Left ventricle myocardium inferior (tissue), 1 donor: ENCODE measurements around the gene ADSS1. TPM values are rescaled to one million over a fixed set of nuclear protein-coding genes. Genes with fewer than 3 reads are reported as not detected.
A peak's percentile ranks its signal among the peaks of the same experiment; 100 is the strongest.

Experiments
- DNase-seq: peaks from one replicate; pipeline ENCODE4 v3.0.0-alpha.2; 2020
- H3K27ac ChIP-seq: fragments of 200-600 bp; replicated peaks from 2 replicates; pipeline ENCODE4 v1.8.0; 2021
- H3K27me3 ChIP-seq: fragments of 200-600 bp; 2 replicates; pipeline ENCODE4 v1.8.0; 2021; ENCODE audit warnings: low read depth
- H3K36me3 ChIP-seq: fragments of 200-600 bp; 2 replicates; pipeline ENCODE4 v1.8.0; 2021
- H3K4me1 ChIP-seq: fragments of 200-600 bp; 2 replicates; pipeline ENCODE4 v1.8.0; 2021
- H3K4me3 ChIP-seq: fragments of 200-600 bp; 2 replicates; pipeline ENCODE4 v1.8.0; 2021; ENCODE audit warnings: mild to moderate bottlenecking, moderate library complexity
- H3K9me3 ChIP-seq: fragments of 200-600 bp; replicated peaks from 2 replicates; pipeline ENCODE4 v1.8.0; 2021
- intact Hi-C: fragments of 100-400 bp; cut with micrococcal nuclease; formaldehyde crosslinking; loops from one replicate; pipeline ENCODE4 v1.11.0; 2022
- total RNA-seq: library from RNA; stranded (reverse); fragmentation: NEBNext Ultra II Directional; extraction: Animal tissue kit (Norgen Biotek cat#: 25700); gene quantifications from one replicate; pipeline ENCODE4 v1.2.1, GENCODE V29; 2021
- TF ChIP-seq, protein P1 (sequence below): fragments of 200-600 bp; IDR thresholded peaks from 2 replicates; pipeline ENCODE4 v1.8.0; 2021; ENCODE audit warnings: antibody characterized with exemption, mild to moderate bottlenecking, borderline replicate concordance
- donor health status: DM: no; HTN: yes; CAD: no; lungs with severe emphysema.

ADSS1 gene
- total RNA-seq, 1 donor from 2014 or later = 218 TPM

DNA sequence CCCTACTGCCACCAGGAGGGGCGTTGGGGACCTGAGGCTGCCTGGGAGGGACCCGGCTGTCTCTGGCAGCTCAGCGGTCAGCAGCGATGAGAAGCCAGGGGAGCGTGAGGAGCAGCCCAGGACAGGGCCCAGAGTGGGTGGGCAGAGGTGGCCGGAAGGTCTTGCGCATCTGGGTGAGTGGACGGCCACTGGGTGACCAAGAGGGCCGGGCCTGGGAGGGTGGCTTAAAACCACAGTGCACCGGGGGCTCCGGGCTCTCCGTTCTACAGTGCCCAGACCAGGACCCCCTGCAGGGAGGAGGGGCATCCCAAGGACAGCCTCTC is 24.6 kb upstream of the ADSS1 start:
- Histone ChIP-seq H3K4me3 (peak overlapping the region; percentile 59), H3K27ac (peak overlapping the region; percentile 88), H3K36me3 (peaks cover 37% of the 10 kb centered on the region), H3K4me1 (peaks cover 80% of the 10 kb centered on the region), H3K27me3 (no peaks in the 10 kb centered on the region), H3K9me3 (no peaks in the 10 kb centered on the region)
- intact Hi-C loops = loop anchor here (5.0 kb wide), 1 partner anchor 42 kb away; no protein-coding TSS in a partner anchor
- TF ChIP-seq, protein P1, sequence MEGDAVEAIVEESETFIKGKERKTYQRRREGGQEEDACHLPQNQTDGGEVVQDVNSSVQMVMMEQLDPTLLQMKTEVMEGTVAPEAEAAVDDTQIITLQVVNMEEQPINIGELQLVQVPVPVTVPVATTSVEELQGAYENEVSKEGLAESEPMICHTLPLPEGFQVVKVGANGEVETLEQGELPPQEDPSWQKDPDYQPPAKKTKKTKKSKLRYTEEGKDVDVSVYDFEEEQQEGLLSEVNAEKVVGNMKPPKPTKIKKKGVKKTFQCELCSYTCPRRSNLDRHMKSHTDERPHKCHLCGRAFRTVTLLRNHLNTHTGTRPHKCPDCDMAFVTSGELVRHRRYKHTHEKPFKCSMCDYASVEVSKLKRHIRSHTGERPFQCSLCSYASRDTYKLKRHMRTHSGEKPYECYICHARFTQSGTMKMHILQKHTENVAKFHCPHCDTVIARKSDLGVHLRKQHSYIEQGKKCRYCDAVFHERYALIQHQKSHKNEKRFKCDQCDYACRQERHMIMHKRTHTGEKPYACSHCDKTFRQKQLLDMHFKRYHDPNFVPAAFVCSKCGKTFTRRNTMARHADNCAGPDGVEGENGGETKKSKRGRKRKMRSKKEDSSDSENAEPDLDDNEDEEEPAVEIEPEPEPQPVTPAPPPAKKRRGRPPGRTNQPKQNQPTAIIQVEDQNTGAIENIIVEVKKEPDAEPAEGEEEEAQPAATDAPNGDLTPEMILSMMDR = no peak
- DNase-seq = no peak

DNA sequence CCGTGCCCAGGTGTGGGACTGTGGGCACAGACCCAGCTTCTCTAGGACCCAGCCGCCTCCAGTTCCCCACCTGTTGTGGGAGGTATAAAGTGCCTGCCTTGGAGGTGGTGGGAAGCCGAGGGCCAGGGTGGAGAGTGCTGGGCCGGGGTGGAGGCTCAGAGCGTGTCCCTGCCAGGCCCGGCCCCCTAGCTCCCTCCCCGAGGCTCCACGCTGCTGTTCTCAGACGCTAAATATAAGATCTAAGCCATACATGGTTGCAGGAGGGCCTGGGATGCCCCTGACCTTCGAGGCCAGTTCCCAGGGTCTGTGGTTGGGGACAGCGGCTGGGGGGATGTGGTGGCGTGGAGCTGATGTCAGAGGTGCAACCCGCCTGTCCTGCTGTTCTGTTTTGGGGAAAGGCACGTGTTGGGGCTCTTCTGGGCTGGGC is 23.8 kb upstream of the ADSS1 start:
- H3K27me3 ChIP-seq = no peaks in the 10 kb centered on the region
- intact Hi-C loops = no loop called here
- no peak for DNase-seq
- H3K27ac ChIP-seq = peak overlapping the region; percentile 88
- H3K36me3 ChIP-seq = peaks cover 45% of the 10 kb centered on the region
- H3K9me3 ChIP-seq = no peaks in the 10 kb centered on the region
- H3K4me1 ChIP-seq = peaks cover 71% of the 10 kb centered on the region
- peak overlapping the region; percentile 59 for H3K4me3 ChIP-seq
- TF ChIP-seq, protein P1 = no peak

DNA sequence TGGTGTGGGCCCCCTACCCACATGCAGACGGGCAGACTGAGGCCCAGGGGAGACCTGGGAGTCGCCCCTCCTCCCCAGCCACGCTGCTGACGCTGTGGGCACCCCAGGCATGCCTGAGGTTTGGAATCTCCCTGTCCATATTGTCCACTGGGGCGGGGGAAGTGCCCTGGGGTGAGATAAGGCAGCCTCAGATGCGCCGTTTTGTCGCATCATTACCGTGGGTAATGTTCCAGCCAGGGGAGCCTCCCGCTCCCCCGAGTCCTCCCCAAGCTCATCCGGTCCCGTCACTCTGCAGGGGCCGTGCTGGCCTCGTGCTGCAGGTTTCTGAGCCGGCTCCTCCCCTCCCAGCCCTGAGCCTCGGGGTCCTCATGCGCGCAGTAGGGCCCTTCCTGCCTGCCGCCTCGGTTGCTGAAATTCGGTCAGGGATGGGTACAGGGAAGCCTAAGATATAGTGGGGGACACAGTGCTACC is 23.2 kb upstream of the ADSS1 start:
- no peak for DNase-seq
- Histone ChIP-seq H3K4me3 (peak overlapping the region; percentile 59), H3K27ac (peak overlapping the region; percentile 88), H3K36me3 (peaks cover 50% of the 10 kb centered on the region), H3K9me3 (no peaks in the 10 kb centered on the region), H3K27me3 (no peaks in the 10 kb centered on the region), H3K4me1 (peaks cover 66% of the 10 kb centered on the region)
- intact Hi-C loops = no loop called here
- TF ChIP-seq, protein P1 = no peak

DNA sequence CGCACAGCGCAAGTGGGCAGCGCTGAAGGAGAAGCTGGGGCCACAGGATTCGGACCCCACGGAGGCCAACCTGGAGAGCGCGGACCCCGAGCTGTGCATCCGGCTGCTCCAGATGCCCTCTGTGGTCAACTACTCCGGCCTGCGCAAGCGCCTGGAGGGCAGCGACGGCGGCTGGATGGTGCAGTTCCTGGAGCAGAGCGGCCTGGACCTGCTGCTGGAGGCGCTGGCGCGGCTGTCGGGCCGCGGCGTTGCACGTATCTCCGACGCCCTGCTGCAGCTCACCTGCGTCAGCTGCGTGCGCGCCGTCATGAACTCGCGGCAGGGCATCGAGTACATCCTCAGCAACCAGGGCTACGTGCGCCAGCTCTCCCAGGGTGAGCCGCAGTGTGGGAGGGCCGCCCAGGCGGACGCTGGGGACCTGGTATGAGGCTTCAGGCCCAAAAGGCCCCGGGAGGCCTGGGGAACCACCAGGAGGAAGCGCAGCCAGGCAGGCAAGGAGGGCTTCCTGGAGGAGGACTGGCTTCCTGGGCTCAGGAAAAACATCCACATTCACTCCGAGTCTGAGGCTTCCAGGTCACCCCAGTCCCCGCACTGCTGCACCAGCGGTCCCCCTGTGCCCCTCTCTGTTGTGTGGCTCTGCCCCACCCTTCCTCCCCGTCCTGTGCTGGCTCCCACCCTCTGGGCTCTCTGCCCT is 22.5 kb upstream of the ADSS1 start:
- DNase-seq = no peak
- Histone ChIP-seq H3K9me3 (no peaks in the 10 kb centered on the region), H3K4me3 (no peak overlapping the region), H3K4me1 (peaks cover 58% of the 10 kb centered on the region), H3K27ac (peak overlapping the region; percentile 88), H3K36me3 (peaks cover 53% of the 10 kb centered on the region), H3K27me3 (no peaks in the 10 kb centered on the region)
- TF ChIP-seq, protein P1 = no peak
- intact Hi-C loops = no loop called here

DNA sequence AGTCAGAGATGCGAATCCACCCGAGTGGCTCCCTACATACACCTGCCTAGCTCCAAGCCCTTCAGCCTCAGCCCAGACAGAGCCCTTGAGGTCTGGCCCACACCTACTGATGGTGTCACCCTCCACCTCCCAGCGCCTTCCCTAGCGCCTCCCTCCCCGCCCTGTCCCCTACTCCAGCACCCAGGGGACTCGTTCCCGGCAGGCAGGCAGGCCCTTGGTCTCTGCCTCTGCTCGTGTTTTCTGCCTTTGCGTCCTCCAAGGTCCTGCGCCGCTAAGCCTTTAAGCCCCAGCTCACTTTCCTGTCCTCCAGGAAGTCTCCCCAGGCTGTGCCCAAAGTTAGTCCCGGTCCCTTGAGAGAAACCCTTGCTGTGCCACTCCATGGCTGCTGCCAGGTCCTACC is 21.9 kb upstream of the ADSS1 start:
- H3K4me1 ChIP-seq = peaks cover 52% of the 10 kb centered on the region
- intact Hi-C loops = no loop called here
- no peak overlapping the region for H3K4me3 ChIP-seq
- no peaks in the 10 kb centered on the region for H3K9me3 ChIP-seq
- DNase-seq = no peak
- TF ChIP-seq, protein P1 = no peak
- no peaks in the 10 kb centered on the region for H3K27me3 ChIP-seq
- H3K27ac ChIP-seq = peak overlapping the region; percentile 88
- H3K36me3 ChIP-seq = peaks cover 53% of the 10 kb centered on the region
